Putamen (tissue), 1 donor: ENCODE results near the gene LILRB4.
"Not testable (repeated sequence)": the region's sequence is repeated elsewhere in the genome, so short reads cannot be mapped to it uniquely, and the experiment has no call there.

Source experiments
- DNase-seq: peaks from one replicate; pipeline ENCODE4 v3.0.0-alpha.2; 2016; ENCODE audit warnings: low spot score

LILRB4 gene

GRCh38 chr19:54650108-54650655, 12.6 kb upstream of the LILRB4 start:
- DNase-seq: no peak

- DNase-seq: no peak
Observed at GRCh38 chr19:54653181-54653809, 9.5 kb upstream of the LILRB4 start.

DNA sequence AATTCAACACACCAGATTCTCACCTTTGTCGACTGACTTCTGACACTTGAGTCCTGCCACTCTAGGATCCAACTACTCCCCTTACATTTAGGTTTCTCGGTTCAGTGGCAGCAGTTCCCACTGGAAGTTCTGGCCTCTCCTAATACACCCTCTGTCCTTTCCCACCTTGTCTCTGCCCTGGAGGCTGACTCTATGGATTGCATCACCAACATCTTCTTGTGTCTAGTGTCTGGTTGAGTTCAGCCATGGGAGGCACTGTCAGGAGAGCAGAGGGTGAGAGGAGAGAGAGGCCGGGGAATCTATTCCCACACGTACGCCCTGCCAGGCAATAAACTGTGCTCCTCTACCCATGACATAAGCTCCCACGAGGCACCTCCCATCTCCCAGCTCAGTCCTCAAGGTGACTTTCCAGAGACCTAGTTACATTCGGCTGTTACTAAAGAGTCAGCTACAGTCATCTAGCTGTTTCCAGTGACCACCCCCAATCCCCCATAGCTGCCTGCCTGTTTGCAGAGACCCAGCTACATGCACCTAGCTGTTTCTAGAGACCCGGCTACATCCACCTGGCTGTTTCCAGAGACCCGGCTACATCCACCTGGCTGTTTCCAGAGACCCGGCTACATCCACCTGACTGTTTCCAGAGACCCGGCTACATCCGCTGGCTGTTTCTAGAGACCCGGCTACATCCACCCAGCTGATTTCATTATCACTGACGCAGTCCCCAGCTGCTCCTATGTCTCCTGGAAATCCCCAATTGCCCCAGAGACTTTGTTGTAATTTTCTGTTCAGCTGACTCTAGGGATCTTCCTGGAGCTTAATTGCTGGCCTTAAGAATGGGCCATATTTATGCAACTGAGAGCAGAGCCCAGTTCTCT, 8.1 kb upstream of the LILRB4 start:
- no peak for DNase-seq

GRCh38 chr19:54659300-54659699, 3.5 kb upstream of the LILRB4 start:
- DNase-seq: no peak

GRCh38 chr19:54660306-54660705, 2.5 kb upstream of the LILRB4 start:
- DNase-seq: no peak

GRCh38 chr19:54660964-54661363, 1.8 kb upstream of the LILRB4 start:
- DNase-seq: no peak

- DNase-seq: no peak
Observed at GRCh38 chr19:54661846-54662481, 821 bp upstream of the LILRB4 start.

DNA sequence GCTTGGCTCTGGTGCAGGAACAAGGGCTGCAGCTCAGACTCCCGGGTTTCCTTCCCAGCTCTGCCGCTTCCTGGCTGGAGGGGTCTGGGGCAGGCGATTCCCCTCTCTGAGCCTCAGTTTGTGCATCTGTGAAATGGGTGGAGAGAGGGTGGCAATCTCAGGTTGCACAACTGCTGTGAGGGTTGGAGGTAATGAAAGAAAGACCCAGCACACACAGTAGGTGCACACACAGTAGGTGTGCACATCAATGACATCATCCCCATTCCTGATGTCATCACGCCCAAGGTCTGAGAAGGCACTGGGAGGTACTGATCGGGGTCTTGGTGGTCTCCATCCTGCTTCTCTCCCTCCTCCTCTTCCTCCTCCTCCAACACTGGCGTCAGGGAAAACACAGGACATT, 2.7 kb downstream of the LILRB4 start:
- DNase-seq: no peak

- no peak for DNase-seq
Observed at GRCh38 chr19:54667217-54667616, 4.4 kb downstream of the LILRB4 start.

DNA sequence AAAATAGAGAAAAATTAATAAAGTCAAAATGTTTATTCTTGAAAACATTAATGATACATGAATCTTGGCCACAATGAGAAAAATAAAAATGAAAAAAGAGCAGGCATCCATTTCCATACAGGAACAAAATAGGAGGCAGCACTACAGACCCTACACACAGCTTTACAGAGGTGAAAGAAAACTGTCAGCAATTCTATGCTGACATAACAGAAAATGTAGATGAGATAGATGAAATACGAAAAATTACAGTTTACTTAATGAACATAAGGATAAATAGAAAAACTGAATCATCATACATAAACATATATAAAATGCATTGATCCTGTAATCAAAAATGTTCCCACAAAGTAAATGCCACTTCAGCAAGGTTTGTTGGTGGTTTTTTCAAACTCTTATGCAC, 5.6 kb downstream of the LILRB4 start:
- no peak for DNase-seq

GRCh38 chr19:54670576-54671357, 8.0 kb downstream of the LILRB4 start:
- DNase-seq: no peak

DNA sequence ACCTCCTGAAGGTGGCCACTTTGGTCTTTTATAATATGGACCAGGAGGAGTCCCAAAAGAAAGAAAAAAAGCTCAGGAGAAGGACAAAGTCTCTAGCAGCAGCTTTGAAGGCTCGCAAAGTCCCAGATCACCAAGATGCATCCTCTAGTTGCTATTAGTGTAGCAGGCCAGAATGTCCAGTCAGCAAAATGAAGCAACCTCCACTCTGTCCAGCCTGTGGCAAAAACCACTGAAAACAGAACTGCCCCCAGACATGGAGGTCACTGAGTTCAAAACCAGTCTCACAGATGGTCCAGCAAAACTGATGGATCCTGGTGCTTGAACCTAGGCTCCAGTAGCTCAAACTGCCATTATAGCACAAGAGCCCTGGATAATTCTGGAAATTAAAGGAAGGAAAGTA, 10.4 kb downstream of the LILRB4 start:
- peak; percentile 10 for DNase-seq

DNA sequence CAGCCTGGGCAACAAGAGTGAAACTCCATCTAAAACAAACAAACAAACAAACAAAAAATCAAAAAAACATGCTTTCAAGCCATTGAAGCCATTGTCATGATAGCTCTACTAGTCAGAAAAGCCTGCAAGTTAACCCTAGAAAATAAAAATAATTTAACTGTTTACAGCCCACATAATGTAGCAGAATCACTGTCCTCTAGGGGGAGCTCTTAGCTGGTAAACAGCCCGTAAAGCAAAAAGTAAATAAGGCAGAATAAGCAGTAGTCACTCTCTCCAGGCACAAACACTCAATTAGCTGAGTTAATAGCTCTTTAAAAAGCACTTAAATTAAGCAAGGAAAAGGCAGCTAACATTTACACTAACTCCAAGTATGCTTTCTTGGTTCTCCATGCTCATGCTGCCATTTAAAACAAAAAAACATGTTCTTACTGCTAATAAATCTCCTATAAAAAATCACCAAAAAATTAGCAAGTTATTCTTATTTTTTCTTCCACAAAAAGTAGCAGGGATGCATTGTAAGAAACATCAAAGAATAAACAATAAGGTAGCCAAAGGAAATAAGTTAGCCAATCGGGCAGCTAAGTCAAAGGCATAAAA, 11.3 kb downstream of the LILRB4 start:
- DNase-seq: no peak

- not testable (repeated sequence) for DNase-seq
Observed at GRCh38 chr19:54676210-54676834, 13.5 kb downstream of the LILRB4 start.

GRCh38 chr19:54677217-54677616, 14.4 kb downstream of the LILRB4 start:
- no peak for DNase-seq

- not testable (repeated sequence) for DNase-seq
Observed at GRCh38 chr19:54681596-54681995, 18.8 kb downstream of the LILRB4 start.

DNA sequence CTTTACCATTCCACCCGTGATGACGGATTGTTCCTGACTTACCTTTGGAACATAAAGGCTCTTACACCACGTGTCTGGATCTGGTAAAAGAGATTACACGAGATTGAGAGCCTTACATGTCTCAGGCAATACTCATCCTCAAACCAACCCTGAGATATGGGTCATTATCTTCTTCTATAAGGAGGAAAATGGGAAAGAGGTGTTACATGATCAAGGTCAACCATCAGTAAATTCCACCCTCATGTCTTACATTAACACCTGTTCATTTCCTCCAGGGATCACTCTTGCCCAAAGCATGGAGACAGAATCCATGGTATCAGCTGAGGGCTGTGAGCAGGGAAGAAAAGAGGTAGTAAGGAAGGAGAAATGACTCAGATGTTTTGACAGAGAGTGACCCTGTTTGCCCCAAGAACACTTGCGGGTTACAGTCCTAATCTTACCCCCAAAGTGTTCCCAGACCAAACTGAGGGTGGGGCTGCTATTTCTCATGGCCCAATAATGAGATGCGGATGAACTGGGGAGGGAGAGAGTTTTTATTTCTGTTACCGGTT, 19.6 kb downstream of the LILRB4 start:
- DNase-seq: no peak

DNA sequence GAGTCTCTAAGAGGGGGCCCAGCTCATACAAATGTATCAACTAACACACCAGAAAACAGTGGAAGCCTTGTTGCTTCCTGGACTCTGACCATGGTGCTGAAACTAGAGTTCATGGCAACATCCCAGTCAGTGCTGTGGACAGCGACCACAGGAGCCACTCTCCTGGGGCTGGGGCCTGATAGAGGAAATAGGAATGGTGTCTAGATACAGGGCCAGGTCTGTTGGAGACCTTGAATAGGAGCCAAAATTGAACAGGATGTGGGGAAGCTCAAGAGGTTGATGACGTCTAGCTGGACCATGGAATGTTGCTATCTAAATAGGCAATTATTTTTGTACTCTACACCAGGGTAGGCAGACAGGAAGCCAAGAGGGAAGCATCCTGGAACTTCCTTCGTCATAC, 21.7 kb downstream of the LILRB4 start:
- DNase-seq: no peak

DNA sequence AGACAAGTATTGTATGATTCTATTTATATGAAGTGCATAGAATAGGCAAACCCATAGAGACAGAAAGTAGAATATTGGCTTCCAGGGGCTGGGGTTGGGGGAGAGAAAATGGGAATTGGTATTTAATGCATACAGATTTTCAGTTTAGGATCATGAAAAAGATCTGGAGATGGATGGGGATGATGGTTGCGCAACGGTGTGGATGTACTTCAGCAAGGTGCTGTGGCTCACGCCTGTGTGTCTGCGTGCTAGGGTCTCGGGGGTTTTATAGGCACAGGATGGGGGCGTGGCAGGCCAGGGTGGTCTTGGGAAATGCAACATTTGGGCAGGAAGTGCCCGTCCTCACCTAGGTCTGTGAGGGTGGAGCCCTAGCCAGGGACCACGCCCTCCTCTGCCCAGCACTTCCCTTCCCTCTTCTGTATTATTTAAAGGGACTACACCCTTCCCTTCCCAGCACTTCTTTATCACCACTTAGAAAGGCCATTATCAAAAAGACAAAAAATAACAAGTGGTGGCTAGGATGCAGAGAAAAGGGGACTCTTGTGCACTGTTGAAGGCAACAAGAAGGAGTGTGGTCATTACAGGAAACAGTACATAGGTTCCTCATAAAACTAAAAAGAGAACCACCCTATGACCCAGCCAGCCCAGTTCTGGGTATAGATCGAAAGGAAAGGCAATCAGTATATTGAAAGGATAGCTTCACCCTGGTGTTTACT, 29.0 kb downstream of the LILRB4 start:
- DNase-seq: no peak

DNA sequence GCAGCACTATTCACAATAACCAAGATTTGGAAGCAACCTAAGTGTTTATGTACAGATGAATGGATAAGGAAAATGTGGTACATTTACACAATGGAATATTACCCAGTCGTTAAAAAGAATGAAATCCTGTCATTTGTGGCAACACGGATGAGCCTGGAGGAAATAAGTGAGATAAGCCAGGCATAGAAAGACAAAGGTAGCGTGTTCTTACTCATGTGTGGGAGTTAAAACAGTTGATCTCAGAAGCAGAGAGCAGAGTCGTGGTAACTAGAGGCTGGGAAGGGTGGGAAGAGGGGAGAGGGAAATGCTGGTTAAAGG, 29.5 kb downstream of the LILRB4 start:
- no peak for DNase-seq
